Measurements from ENCODE around the gene USPL1.

GRCh38 chr13:30585748-30586262 lies 31.9 kb upstream of the USPL1 start:
- TF ChIP-seq, protein P1, sequence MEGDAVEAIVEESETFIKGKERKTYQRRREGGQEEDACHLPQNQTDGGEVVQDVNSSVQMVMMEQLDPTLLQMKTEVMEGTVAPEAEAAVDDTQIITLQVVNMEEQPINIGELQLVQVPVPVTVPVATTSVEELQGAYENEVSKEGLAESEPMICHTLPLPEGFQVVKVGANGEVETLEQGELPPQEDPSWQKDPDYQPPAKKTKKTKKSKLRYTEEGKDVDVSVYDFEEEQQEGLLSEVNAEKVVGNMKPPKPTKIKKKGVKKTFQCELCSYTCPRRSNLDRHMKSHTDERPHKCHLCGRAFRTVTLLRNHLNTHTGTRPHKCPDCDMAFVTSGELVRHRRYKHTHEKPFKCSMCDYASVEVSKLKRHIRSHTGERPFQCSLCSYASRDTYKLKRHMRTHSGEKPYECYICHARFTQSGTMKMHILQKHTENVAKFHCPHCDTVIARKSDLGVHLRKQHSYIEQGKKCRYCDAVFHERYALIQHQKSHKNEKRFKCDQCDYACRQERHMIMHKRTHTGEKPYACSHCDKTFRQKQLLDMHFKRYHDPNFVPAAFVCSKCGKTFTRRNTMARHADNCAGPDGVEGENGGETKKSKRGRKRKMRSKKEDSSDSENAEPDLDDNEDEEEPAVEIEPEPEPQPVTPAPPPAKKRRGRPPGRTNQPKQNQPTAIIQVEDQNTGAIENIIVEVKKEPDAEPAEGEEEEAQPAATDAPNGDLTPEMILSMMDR (IDR thresholded peaks at IDR 0.05 in 4 of 5, conservative IDR thresholded peaks at IDR 0.05 in 1 of 5): no peak
- no peak for TF ChIP-seq POLR2A (IDR thresholded peaks at IDR 0.05)
